ENCODE data around the gene CPNE9. TPM values are rescaled to one million over a fixed set of nuclear protein-coding genes. Genes with fewer than 3 reads are reported as not detected.
"Not testable (repeated sequence)": the region's sequence is repeated elsewhere in the genome, so short reads cannot be mapped to it uniquely, and the experiment has no call there.

CPNE9 gene
- total RNA-seq, 1 donor from 2014 or later = 0.59 TPM

DNA sequence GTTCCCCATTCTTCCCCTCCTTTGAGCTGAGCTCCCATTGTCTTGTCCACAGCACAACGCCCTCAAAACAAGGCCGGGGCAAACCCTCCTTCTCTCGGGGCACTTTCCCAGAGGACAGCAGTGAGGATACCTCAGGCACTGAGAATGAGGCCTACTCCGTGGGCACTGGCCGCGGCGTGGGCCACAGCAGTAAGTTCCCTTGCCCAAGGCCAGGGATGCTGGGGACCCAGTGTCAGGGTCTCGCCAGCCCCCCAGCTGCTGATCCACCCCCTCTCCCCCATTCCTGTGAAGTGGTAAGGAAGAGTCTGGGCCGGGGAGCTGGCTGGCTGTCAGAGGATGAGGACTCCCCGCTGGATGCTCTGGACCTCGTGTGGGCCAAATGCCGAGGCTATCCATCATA, 41.9 kb downstream of the CPNE9 start:
- intact Hi-C loops (cut with micrococcal nuclease) = no loop called here

DNA sequence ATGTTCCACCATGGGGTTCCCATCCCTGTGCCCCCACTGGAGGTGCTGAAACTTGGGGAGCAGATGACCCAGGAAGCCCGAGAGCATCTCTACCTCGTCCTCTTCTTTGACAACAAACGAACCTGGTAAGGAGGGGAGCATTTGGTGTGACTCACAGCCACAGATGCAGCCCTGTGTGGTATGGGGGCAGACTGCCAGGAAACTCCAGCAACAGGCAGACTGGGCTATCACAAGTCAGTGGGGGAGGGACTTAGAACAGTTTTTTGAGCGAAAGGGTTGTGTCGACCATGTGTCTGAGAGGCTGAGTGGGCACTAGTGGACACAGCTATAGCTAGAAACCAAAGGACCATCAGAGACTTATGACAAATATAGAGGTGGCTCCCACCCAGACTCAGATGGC, 42.7 kb downstream of the CPNE9 start:
- intact Hi-C loops (cut with micrococcal nuclease) = no loop called here

DNA sequence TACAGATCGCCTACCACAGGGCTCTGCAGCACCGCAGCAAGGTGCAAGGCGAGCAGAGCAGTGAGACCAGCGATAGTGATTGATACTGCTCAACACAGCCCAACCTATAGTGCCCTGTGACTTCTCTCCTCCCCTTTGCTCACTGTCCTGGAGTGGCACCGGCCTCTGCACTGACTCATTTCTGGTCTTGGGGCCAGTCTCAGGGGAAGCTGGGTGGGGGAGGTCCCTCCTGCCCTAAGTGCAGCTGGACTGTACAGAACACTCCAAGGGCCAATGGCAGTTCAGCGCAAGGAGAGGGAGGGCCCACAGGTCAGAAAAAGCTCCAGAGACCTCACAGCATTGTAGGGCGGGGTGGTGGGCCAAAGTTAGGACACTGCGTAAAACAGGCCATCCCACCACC, 43.6 kb downstream of the CPNE9 start:
- intact Hi-C loops (cut with micrococcal nuclease) = no loop called here

DNA sequence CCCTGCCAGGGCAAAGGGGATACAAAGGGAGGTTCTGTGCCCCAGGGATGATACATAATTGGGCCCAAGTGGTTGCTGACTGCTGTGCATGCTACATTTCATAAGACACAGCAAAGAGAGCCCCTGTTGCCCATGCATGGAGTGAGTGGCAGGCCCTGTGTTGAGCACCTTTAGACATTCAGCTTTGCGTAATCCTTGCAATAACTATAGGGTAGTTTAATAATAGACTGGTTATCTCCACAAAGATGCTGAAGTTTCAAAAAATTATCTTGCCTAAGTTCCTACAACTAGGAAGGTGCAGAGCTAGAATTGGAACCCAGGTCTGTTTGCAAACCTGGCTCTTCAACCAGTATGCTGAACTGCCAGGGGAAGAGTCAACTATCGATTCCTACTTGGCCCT, 44.4 kb downstream of the CPNE9 start:
- intact Hi-C loops (cut with micrococcal nuclease) = no loop called here

DNA sequence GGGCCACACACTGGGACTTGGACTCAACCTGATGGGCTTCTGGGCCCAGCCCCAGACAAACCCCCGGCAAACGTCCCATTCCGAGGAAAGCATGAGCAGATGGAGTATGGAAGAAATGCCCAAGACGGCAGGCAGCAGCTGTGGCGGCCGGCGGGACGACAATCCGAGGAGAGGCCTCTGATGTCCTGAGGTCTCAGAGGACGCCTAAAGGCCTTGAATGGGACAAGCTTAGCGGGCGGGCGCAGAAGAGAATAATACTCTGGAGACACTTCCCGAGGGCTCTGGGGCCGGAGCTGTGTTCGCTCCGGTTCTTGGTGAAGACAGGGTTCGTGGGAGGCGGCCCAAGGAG, 45.6 kb downstream of the CPNE9 start:
- intact Hi-C loops (cut with micrococcal nuclease) = loop anchor here (1.0 kb wide), 4 partner anchors 60 to 786 kb away; partner anchors contain the start of genes JAGN1 and RAD18

DNA sequence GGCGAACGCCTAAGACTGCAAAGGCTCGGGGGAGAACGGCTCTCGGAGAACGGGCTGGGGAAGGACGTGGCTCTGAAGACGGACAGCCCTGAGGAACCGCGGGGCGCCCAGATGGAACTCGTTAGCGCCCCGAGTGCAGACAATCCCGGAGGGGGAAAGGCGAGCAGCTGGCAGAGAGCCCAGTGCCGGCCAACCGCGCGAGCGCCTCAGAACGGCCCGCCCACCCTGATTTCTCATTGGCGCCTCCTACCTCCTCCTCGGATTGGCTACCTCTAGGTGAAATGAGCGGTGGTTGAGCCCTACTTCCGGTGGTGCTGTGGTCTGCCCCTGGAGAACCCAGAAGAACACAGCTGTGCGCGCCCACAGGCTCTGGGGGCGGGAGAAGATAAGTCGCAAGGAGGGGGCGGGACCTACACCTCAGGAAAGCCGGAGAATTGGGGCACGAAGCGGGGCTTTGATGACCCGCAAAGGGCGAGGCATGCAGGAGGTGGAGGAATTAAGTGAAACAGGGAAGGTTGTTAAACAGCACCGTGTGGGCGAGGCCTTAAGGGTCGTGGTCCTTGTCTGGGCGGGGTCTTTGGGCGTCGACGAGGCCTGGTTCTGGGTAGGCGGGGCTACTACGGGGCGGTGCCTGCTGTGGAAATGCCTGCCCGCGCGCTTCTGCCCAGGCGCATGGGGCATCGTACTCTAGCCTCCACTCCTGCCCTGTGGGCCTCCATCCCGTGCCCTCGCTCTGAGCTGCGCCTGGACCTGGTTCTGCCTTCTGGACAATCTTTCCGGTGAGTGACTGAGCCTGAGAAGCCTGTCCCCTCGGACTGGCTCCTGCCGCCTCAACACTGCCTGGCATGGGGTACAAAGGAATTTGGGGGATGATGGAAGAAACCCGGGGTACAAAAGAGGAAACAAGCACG, 46.3 kb downstream of the CPNE9 start, which contains the start of gene OGG1:
TSS of gene OGG1 (plus strand) at position 308 of the 911 bp plus-strand sequence. CDS start at position 643, 335 bp downstream.
- intact Hi-C loops (cut with micrococcal nuclease) = loop anchor here (1.0 to 5.0 kb wide), 17 partner anchors 19 to 787 kb away; partner anchors contain the start of genes BRK1, BRPF1, CAMK1 and CRELD1

DNA sequence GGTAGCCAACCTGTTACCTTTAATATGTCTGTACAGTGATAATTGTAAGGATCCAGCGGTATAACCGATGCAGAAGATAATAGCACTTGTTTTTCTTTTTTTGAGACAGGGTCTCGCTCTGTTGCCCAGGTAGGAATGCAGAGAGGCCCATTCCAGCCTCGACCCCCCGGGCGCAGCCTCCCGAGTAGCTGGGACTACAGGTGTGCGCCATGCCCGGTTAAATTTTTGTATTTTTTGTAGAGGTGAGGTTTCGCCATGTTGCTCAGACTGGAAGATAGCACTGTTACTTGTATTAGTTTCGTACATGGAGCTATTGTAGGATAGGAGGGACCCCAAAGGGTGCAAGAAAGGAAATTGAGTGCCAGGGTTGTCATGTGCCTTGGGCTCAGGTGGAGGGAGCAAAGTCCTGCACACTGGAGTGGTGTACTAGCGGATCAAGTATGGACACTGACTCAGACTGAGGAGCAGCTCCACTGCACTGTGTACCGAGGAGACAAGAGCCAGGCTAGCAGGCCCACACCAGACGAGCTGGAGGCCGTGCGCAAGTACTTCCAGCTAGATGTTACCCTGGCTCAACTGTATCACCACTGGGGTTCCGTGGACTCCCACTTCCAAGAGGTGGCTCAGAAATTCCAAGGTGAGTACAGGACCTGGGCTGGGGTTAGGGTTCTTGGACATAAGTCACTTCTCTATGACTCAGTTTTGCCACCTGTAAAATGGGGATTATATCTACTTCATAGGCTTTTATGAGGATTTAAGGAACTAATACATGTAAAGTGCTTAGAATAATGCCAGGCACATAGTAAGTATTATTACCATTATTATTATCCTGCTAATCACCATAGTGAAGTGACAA, 47.2 kb downstream of the CPNE9 start:
- intact Hi-C loops (cut with micrococcal nuclease) = loop anchor here (1.0 to 5.0 kb wide), 13 partner anchors 19 to 572 kb away; partner anchors contain the start of genes BRK1, BRPF1, CAMK1 and CRELD1

DNA sequence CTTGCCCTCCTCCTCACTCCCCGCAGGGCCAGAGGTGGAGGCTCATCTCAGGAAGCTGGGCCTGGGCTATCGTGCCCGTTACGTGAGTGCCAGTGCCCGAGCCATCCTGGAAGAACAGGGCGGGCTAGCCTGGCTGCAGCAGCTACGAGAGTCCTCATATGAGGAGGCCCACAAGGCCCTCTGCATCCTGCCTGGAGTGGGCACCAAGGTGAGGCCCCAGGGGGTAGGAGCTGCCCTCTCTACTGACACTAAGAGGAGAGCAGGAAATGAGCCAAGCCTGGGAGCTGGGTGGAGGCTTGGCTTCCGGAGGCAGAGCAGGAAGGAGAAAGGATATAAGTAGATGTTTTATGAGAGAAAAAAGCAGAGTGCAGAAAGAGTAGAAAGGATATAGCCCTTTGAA, 51.0 kb downstream of the CPNE9 start:
- intact Hi-C loops (cut with micrococcal nuclease) = loop anchor here (5.0 kb wide), 2 partner anchors 258 to 568 kb away; partner anchors contain the start of gene SEC13

DNA sequence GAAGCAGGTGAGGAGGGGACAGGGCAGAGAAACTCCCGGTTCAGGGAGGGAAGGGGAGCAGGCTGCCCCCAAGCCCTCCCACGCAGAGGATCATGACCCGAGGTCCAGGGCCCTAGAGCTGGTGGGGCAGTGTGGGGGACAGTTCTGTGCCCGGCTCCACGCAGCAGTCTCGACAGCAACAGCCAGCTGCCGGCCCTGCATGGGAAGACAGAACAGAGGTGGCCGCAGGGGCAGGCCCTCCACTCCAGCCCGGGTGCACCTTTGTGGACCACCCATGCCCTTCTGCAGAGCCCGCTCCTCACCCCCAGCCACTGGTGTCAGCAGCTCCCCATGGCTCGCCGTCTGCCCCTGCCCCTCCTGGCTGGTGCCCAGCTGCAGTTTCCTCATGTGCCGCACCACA, 53.8 kb downstream of the CPNE9 start:
- intact Hi-C loops (cut with micrococcal nuclease) = no loop called here

DNA sequence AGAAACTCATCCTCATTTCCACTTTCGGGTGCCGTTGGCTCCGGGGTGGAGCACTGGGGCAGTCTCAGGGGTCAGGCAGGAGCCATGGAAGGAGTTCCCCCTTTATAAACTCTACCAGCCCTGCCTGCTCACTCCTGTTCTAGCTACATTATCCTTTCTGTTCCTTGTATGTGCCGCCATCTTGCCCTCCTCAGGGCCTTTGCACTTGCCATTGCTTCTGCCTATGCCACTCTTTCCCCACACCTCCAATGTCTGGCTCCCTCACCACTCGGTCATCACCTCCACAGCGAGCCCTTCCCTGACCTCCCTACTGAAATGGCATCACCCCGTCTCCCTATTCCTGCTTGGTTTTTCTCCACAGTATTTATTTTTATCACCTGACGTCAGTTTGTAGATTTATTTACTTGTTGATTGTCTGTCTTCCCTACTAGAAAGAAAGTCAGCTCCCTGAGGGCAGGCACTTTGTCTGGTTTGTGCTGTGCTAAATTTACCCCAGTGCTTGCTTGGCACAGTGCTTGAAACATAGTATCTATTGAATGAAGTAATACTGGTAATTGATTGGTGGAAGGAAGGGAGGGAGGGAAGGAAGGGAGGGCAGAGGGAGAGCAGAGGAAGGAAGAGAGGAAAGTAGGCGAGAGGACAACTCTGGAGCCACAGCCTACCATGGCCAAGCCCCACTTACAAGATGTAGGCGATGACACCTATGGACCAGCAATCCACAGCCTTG, 57.3 kb downstream of the CPNE9 start:
- intact Hi-C loops (cut with micrococcal nuclease) = no loop called here

DNA sequence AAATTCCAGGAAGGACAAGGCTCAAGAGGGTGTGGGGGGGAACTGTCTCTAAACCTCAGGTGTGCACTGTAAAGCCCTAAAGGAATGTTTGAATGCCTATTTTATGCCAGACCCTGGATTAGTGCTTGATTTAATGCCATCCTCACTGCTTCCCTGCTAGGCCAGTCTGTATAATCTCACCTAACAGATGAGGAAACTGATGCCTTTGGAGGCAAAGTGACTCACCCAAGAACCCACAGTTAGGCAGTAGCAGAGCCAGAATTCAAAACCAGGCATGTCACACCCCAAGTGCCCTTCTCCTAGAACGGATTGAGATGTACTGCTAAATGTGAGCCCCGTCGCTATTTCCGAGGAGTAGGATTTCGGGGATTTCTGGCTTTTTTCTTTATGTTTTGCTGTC, 58.3 kb downstream of the CPNE9 start:
- intact Hi-C loops (cut with micrococcal nuclease) = no loop called here

DNA sequence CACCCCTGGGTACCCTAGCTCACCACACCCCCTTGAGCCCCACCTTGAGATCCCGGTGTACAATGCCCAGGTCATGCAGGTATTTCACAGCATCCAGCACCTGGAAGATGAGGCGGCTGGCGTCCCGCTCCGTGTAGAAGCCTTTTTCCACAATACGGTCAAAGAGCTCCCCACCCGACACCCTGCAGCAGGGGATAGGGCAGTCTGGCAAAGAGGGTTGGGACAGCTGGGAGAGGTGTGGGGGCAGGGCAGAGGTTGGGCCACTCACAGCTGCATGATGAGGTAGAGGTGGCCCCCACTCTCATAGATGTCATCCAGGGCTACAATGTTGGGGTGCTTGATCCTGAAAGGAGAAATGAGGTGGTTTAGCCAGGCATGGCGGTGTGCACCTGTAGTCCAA, 59.2 kb downstream of the CPNE9 start:
- intact Hi-C loops (cut with micrococcal nuclease) = no loop called here

DNA sequence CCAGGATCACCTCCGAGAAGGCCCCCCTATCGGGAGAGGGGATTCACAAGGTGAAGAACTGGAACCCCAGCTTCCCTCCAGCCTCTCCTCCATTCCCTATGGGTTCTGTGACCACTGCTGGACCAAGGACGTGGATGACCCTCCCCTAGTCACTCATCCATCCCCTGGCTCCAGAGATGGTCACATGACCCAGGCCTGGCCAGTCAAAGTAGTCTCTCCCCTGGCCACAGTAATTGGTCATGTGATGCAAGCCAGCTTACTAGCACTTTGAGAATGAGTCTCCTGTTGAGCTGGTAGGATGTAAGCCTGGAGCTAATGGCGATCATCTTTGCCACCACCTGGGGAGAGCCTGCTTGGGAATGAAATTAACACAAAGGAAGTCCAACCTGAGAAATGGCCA, 62.2 kb downstream of the CPNE9 start:
- intact Hi-C loops (cut with micrococcal nuclease) = no loop called here

DNA sequence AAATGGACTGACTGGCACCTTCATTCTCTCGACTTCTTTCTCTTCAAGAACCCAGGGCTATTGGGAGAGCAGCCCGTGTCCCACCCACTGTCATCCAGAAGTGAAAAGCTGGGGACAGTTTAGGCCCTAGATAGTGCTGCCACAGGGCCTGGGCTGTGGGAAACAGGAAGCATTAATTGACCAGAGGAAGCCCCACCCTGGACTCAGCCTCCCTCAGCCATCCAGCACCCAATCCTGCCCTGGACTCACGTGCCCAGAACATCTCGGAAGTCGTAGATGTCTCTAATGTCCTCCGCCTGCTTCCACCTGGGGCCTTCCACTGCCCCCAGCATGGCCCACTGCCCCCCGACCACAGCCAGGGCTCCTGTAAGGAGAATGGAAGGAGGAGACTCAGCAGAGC, 63.8 kb downstream of the CPNE9 start:
- intact Hi-C loops (cut with micrococcal nuclease) = no loop called here

DNA sequence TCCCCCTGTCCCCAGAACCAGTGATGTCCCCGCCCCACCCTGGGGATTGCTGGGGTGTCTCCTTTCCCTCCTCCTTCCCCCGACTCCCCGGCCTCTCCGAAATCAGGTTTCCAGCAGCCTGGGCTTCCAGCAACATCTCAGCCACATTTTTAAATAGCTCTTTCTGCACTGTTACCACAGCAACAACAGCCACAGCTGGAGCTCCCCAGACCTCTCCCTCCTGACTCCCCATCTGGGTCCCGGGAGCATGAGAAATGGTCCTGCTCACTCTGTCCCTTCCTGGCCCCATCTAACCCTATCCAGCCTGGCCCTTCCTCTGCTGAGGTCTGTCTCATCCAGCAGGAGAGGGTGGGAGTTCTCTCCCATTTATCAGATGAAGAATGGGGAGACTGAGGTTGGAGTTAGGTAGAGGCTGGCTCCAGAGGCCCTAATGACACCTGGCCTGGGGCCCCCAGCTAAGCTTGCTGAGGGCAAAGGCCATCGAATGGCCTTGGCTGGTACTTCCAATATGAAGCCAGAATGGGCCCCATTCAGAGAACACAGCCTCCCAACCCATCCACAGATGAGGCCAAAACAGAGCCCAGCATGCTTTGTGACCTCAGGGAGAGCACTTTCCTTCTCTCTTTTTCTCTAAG, 64.6 kb downstream of the CPNE9 start:
- intact Hi-C loops (cut with micrococcal nuclease) = no loop called here

DNA sequence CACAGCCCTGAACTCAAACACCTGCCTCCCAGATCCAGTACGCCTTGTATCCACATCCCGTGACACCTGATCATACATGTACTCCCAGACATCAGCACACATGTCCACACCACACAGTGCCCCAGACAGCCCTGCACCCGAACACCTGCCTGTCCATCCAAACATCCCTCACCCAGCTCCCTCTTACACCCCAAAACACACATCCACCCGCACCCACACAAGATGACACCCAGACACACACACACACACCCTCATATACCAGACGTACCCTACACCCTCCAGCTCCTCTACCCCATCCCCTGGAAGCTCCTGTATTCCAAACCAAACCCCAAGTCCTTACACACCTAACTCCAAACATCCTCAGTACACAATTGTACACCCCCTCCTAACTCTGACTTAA, 65.4 kb downstream of the CPNE9 start:
- intact Hi-C loops (cut with micrococcal nuclease) = loop anchor here (1.0 kb wide), 1 partner anchor 19 kb away; no protein-coding TSS in a partner anchor

DNA sequence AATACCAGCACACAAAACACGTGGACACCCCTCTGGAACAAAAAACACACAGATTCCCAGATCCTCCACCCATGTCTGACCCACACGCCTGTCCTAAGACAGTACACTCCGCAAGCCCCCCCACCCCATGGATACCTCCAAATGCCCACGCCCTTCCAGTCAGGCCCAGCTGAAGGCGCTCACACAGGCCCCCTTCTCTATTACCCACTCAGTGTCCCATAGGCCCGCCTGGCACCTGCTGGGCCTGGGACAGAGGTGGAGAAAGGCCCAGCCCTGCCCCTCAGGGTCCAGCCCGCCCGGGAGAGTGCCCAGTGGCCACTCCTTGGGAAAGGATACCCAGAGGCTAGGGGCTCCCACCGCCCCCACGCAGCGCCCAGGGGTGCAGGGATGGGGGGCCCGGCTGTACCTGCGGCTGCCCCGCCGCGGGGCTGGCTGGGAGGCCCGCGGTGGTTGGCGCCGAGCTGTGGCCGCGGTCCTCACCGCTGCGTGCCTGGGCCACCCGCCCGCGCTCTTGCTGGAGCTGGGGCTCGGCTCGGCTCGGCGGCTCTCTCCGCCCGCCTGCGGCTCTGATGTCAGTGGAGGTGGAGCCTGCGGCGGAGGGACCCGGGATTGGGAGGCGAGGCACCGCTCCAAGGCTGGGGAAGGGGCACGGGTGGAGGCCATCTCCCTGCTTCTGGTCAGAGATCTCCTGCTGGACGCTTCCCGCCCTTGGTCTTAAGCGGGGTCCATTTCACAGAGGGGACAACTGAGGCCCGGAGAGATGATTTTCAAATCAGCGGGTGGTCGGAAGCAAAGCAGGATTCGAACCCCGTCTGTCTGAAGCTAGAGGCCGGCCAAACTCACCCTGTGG, 66.0 kb downstream of the CPNE9 start, which contains the start of gene CAMK1:
TSS of gene CAMK1 (minus strand) at position 522 of the 850 bp plus-strand sequence. CDS start 2,198 bp downstream, outside the sequence.
- intact Hi-C loops (cut with micrococcal nuclease) = loop anchor here (1.0 kb wide), 3 partner anchors 10 to 23 kb away; partner anchors contain the start of gene TADA3

DNA sequence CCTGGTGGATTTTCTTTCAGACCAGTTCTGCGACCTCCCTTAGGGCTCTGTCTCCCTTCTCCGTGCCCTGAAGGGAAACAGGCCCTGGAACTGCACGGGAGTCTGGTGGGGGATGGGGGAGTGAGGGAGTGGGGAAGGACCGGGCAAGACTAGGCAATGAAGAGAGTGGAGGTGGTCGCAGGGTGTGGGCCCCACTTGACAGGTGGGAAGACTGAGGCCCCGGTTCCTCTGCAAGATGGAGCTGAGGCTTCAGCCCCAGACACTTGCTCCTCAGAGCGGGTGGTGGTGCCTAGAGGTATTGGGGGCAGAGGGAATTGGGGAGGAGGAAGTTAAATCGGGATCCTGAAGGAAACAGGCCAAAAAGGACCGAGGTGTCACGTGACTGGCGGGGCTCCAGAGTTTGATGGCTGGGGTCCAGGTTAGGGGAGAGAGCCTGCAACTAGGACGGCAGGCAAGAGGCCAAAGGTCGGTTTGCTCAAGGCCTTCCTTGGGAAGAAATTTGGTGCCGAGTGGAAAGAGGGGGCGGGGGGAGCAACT, 66.7 kb downstream of the CPNE9 start:
- intact Hi-C loops (cut with micrococcal nuclease) = loop anchor here (1.0 kb wide), 2 partner anchors 9 to 22 kb away; partner anchors contain the start of gene TADA3

DNA sequence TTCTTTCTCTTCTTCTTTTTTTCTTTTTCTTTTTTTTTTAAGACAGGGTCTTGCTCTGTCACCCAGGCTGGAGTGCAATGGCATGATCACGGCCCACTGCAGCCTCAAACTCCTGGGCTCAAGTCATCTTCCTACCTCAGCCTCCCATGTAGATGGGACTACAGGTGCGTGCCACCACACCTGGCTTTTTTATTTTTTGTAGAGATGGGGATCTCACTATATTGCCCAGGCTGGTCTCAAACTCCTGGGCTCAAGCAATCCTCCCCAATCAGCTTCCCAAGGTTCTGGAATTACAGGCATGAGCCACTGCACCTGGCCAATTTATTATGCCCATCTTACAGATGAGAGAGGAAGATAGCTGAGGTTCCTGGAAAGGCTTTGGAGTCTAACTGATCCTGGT, 67.4 kb downstream of the CPNE9 start:
- intact Hi-C loops (cut with micrococcal nuclease) = not testable (repeated sequence)
